Panc1 (cell line): ENCODE data around the gene CMTM8.

ENCODE experiments used
- CTCF ChIP-seq: fragments of 450-650 bp; IDR thresholded peaks from 2 replicates; pipeline ENCODE4 v1.5.1; 2017; ENCODE audit warnings: mild to moderate bottlenecking
- POLR2AphosphoS5 ChIP-seq: IDR thresholded peaks from 2 replicates; pipeline ENCODE4 v1.6.1; 2012; ENCODE audit warnings: mild to moderate bottlenecking, low read depth, low read length, moderate library complexity
- REST ChIP-seq, 2 experiments: IDR thresholded peaks; 2 replicates each; pipeline ENCODE4 v1.6.1; 2011 to 2012; ENCODE audit warnings: low read depth in 2 of 2, control low read depth in 1 of 2, low read length in 1 of 2, mild to moderate bottlenecking in 1 of 2, moderate library complexity in 1 of 2; ENCODE audit not compliant: insufficient read depth in 1 of 2

GRCh38 chr3:32313169-32313568 lies 74.7 kb downstream of the CMTM8 start:
- TF ChIP-seq CTCF (no peak), REST (IDR thresholded peaks at IDR 0.05; ENCODE audit: insufficient read depth in 1 of 2, low read depth in 2 of 2, low read length in 1 of 2) (no peak), POLR2AphosphoS5 (no peak)
